ENCODE measurements around the gene WDR17.
A peak's percentile ranks its signal among the peaks of the same experiment; 100 is the strongest.
"Not testable (repeated sequence)": the region's sequence is repeated elsewhere in the genome, so short reads cannot be mapped to it uniquely, and the experiment has no call there.

Gene WDR17

DNA sequence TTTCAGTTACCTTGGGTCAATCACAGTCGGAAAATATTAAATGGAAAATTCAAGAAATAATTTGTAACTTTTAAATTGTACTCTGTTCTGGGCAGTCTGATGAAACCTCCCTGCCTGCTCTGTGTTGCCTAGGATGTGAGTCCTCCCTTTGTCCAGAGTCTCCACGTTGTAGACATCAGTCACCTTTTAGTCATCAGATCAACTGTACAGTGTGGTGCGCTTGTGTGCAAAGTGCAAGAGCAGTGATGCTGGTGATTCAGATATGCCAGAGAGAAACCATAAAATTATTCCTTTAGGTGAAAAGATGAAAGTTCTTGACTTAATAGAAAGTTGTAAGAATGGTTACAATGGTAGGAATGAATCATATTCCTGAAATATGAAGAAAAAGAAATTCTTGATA, 128.3 kb downstream of the WDR17 start:
- DNase-seq, result peak; percentile 76

DNA sequence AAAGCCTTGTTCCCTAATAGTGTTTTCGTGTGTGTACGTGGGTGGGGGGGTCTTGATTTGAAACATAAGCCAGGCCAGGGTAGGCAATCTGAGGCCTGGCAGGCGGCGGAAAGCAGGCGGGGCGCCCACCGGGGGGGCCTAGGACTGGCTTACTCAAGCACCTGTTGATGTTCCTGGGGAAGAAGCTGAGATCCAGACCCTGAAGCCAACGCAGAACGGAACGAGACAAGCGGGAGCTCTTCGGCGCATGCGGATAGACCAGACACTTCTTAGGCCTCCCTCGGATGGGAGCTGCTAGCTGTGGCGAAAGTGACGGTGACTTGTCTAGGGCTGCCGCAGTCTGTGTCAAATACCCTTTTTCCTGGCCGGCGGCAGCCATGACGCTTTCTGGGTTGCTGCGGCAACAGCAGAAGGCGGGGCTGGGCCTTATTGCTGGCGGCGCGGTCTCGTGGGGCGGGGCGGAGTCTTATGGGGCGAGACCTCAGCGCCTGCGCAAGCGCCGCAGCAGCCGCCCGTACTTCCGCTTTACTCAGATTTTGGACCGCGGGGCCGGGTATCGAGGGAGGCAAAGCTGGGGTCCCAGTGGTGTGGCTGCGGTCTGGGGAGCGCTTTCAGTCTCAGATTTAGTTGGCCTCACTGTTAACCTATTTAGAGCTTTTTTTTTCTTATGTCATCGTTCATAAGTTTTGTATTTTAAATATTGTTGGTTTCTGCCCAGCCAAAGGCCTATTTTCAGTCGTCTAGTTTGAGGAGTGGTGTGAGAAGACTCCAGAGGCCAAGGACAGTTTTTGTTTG, 129.7 kb downstream of the WDR17 start, which contains the start of gene SPATA4:
TSS of gene SPATA4 (minus strand) at position 402 of the 795 bp plus-strand sequence. CDS start at position 379, 23 bp downstream.
- DNase-seq, result peak; percentile 96

DNA sequence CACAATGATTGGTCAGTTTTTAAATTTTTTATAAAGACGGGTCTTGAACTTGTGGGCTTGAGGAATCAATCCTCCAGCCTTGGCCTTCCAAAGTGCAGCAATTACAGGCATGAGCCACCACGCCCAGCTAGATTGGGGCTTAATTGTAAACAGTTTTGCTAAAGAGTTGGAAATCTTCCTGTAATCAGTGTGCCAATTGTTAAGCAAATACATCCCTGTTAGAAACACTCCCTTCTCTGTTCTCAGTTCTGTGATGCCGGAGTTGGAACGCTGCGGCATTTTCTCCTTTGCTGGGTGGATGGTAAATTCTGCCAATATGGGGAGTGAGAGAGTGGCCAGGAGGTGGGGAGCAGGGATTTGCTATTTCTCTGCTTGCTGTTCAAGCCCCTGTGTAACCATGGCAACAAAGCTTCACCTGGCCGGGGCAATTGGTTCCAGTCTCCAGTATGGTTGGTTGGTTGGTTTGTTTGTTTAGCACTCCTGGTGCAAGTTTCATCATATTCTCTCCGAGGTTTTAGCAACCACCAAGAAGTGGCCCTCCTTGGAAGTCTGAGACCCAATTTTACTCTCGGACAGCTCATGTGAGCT, 132.8 kb downstream of the WDR17 start:
- no peak for DNase-seq

DNA sequence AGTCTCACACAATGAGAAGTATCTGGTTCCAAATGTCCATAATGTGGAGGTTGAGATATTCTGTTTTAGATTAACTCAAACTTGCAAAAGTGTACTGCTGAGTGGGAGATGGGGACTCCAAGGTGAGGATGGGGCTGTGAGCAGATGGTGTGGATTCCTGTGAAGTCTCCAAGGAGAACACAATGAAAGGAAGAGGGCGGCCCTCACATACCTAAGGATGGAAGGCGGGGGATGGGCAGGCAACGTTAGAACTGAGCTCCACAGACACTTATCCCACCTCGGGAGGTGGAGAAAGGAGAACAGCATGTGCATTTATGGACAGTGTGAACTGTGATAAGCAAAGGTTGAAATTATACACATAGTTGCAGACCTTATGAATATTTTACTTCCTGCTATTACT, 139.7 kb downstream of the WDR17 start:
- DNase-seq, result no peak

DNA sequence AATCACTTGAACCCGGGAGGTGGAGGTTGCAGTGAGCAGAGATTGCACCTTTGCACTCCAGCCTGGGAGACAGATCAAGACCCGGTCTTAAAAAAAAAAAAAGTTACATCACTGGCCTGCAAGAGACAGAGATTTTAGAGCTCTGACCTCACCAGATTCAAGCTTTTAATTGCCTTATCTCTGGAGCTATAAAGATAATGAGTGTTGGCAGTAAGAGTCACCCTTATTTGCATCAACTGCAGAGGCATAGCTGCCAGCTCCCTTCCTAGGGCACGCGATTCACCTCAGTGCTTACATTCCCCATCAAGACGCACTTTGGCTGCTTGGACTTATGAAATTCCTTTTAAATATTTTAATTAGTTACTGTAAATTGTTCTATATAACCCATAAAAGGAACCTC, 142.2 kb downstream of the WDR17 start:
- DNase-seq, result no peak

DNA sequence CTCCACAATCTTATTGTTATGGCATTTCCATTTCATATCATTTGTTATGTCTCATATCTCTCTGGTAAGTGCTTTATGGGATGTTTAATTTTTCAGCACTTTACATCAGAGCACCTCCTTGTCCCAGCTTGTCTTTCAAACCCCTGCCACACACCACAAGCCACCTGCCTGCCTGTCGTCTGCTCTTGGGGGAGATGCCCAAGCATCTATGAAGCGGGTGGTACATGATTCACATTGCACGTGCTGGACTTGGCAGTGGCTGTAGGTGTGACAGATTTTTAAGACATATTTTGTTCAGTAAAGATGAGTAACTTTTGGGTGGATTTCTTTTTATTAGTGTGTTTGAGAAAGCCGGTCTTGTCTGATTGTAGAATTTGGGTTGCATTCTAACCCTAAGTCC, 143.9 kb downstream of the WDR17 start:
- DNase-seq, result no peak

DNA sequence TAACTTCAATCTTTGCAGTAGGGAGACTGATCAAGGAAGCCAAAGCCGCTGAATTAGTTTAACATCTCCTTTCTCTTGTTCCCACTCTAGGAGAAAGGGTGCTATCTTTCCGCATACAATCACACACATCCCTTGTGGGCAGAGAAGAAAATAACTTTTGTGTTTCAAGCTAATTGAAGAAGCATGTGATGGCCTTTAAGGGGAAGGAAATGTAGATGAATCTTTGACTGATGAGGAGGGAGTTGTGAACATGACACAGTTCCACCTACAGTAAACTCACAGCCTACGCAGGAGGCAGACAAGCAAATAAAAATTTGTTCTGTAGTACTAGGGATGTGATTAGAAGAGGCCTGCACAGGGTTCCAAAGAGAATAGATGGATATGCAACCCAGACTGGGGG, 144.5 kb downstream of the WDR17 start:
- no peak for DNase-seq

DNA sequence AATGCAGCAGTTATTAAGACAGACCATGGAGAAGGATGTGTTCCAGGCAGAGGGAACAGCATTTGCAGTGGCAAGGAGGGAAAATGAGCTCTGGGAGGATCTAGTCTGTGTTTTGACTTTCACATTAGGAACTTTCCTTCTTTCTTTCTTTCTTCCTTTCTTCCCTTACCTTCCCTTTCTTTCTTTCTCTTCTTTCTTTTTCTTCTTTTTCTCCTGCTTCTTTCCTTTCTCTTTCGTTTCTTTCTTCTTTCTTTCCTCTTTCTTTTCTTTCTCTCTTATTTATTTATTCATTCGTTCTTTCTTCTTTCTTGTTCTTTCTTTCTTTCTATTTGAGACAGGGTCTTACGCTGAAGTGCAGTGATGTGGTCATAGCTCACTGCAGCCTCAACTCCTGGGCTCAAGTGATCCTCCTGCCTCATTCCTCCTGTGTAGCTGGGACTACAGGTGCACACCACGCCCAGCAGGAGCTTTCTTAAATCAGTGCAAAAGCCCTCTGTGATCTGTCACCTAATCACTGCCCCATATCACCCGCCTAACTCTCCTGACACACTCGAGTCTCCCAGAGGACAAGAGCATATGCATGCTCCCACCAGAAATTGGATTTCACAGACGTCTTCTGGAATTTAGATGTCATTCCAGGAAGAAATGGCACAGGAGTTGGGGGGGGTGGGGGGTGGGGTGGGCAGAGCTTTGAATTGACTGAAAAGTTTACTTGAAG, 145.1 kb downstream of the WDR17 start:
- no peak for DNase-seq

DNA sequence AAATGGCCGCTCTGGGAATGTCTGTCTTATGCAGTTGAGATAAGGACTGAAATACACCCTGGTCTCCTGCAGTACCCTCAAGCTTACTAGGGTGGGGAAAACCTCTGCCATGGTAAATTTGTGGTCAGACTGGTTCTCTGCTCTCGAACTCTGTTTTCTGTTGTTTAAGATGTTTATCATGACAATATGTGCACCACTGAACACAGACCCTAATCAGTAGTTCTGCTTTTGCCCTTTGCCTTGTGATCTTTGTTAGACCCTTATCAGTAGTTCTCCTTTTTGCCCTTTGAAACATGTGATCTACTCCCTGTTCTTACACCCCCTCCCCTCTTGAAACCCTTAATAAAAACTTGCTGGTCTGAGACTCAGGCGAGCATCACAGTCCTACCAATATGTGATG, 146.7 kb downstream of the WDR17 start:
- DNase-seq, result not testable (repeated sequence)

DNA sequence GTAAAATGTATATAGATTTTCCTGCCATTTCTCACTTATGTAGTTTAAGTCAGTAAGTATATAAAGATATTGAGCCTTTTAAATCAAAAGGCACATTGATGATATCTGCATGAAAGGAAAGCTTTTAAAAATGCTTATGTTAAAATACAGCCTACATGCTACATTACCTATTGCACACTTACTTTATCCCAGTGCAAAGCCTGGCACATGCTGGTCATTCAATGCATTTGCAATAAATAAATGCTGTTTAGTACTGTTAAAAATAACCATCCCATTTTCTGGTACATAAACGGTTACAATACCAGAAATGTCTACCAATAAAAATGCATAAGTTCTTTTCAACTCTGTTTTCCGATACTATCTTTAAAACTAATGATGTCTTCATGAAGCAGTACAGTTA, 151.9 kb downstream of the WDR17 start:
- DNase-seq, result no peak

DNA sequence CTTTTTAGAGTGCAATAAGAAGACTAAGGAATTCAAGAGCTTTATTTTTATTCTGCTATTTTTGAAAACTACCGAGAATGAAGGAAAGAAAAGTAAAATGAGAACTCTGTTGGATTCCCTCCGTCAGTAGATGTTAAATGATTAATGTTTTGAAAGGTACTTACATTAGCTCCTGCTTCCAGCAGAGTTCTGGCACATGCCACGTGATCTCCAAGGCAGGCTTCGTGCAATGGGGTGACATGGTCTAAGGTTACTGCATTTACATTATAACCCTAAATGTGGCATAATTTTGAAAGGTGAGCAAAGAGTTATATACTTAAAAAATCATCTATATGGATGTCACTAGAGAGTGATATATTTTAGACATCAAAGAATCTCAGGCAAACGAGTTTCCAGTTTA, 156.5 kb downstream of the WDR17 start:
- no peak for DNase-seq

DNA sequence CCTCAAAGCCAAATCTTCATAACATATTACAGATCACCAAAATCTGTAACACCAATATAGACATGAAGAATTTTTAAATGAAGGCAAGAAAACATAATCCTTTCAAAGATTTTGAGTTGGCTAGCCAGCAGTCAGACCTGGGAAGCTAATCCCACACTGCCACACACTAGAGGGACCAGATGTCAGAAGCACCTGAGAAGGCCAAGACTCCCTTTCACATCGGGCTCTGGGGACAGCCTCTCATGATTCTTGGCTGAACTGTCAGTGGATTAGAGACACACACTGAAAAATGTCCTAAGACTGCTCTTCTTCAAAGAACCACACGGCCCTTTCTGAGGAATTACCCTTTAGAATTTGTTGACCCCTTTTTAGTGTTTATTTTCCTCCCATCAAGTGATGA, 157.9 kb downstream of the WDR17 start:
- DNase-seq, result no peak

DNA sequence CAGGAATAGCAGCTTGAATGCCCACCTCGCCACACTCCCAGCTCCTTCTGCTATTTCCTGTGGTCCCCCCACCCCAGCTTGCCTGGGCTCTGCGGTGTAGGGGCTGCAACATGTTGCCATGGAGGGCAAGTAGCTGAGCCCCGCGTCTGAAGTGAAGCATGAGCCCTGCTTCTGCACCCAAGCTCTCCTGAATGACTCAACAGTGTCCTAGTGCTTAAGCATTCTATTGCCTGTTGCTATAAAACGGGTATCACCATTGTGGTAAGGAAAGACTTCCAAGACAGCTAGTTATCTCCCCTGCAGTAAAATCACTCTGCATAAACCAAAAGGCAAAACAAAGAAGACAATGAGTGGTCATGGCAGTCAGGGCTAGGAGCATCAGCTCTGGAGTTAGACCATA, 161.1 kb downstream of the WDR17 start:
- DNase-seq, result no peak

DNA sequence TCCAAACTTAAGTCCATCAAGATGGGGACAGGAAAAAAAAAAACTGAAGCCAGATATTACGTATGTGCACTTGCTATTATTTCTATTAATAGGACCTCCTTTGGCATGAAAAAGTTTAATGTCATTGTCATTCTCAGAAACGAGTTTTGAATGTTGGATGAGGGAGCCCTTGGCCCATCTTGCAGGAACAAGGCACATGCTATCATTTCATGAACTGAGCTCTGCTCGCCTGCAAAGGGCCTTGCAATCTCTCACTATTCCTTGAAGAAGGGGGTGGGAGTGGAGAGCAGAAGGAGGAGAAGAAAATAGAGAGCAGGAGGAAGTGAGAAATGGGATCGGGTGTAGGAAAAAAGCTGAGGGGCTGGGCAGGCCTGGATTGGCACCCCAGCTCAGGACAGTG, 164.0 kb downstream of the WDR17 start:
- no peak for DNase-seq

Measured in activated CD4-positive, alpha-beta T cell treated with anti-CD3 and anti-CD28 coated beads, Interleukin-2, amount 50 U/mL, for 16 hours (primary cell).